Sigmoid colon (tissue), 4 donors: Measurements from ENCODE around the gene MYLK4.

Source experiments
- EP300 ChIP-seq, 4 donors: sonication (generic); formaldehyde crosslinking; IDR thresholded peaks; one replicate each; pipeline ENCODE4 v1.6.1; 2017; ENCODE audit warnings: antibody characterized with exemption in 4 of 4
- POLR2A ChIP-seq, 2 donors: fragments of 450-650 bp; IDR thresholded peaks; one replicate each; pipeline ENCODE4 v1.6.1; 2016; ENCODE audit warnings: antibody characterized with exemption in 2 of 2, mild to moderate bottlenecking in 2 of 2, moderate library complexity in 2 of 2
- TF ChIP-seq, protein P1 (sequence below), 4 experiments: fragments of 450-650 bp in 3 of 4; fragments of 200-600 bp in 1 of 4; IDR thresholded peaks; one replicate each; pipeline ENCODE4 v1.5.1; 2016 to 2019; ENCODE audit warnings: antibody characterized with exemption in 4 of 4, mild to moderate bottlenecking in 3 of 4, moderate library complexity in 2 of 4

DNA sequence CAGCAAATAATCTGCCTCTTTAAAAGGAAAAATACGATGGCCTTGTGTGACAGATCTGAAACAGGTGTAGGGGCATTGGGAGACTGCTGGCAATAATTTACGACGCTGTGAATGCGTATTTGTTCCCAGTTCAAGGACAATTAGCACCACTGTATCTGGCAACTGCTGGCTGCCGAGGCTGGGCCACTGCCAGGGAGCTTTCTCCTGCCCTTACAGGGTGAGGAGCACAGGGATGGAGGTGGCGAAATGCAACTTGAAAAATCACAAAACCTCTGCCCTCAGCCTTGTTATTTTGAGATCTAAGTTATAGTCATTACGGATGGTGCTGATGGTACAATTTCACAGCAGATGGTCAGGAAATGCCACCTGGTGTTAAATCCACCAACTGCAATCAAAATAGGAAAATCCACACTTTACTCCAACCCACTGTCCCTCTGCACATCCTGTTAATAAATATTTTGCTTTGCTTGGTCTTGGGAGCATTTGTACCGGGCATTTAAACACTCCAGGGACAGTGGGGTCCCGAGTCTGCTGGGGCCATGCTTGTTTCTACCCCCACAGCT, 6.4 kb downstream of the MYLK4 start:
- TF ChIP-seq, protein P1, sequence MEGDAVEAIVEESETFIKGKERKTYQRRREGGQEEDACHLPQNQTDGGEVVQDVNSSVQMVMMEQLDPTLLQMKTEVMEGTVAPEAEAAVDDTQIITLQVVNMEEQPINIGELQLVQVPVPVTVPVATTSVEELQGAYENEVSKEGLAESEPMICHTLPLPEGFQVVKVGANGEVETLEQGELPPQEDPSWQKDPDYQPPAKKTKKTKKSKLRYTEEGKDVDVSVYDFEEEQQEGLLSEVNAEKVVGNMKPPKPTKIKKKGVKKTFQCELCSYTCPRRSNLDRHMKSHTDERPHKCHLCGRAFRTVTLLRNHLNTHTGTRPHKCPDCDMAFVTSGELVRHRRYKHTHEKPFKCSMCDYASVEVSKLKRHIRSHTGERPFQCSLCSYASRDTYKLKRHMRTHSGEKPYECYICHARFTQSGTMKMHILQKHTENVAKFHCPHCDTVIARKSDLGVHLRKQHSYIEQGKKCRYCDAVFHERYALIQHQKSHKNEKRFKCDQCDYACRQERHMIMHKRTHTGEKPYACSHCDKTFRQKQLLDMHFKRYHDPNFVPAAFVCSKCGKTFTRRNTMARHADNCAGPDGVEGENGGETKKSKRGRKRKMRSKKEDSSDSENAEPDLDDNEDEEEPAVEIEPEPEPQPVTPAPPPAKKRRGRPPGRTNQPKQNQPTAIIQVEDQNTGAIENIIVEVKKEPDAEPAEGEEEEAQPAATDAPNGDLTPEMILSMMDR (IDR thresholded peaks at IDR 0.05), result no peak
- TF ChIP-seq EP300 (IDR thresholded peaks at IDR 0.05) (no peak), POLR2A (IDR thresholded peaks at IDR 0.05) (no peak)
